Kidney epithelial cell (primary cell): Measurements from ENCODE around the gene ZNF609. TPM values are rescaled to one million over a fixed set of nuclear protein-coding genes. Genes with fewer than 3 reads are reported as not detected.

Experiments used
- DNase-seq: peaks from one replicate; pipeline ENCODE4 v3.0.0-alpha.2; 2010; ENCODE audit warnings: low read depth
- H3K27me3 ChIP-seq: 2 replicates; pipeline ENCODE4 v1.6.0; 2011; ENCODE audit warnings: low read length; ENCODE audit not compliant: control insufficient read depth, insufficient read depth
- H3K36me3 ChIP-seq: 2 replicates; pipeline ENCODE4 v1.5.1; 2011; ENCODE audit warnings: low read length; ENCODE audit not compliant: control insufficient read depth, insufficient read depth
- H3K4me3 ChIP-seq: 2 replicates; pipeline ENCODE4 v1.5.1; 2011; ENCODE audit warnings: low read depth, mild to moderate bottlenecking, control low read depth, low read length
- total RNA-seq: library from RNA; depleted of rRNA; stranded (reverse); fragments of >200 nt; gene quantifications from 2 replicates; pipeline ENCODE4 v1.2.3, GENCODE V29; 2015
- TF ChIP-seq, protein P1 (sequence below): IDR thresholded peaks from 2 replicates; pipeline ENCODE4 v1.5.1; 2011; ENCODE audit warnings: mild to moderate bottlenecking, moderate library complexity, low read length, control low read depth, inconsistent platforms; ENCODE audit not compliant: insufficient read depth, poor library complexity, severe bottlenecking

Gene ZNF609
- total RNA-seq, 1 donor from 2014 or later, result 18.4 TPM

- H3K4me3 ChIP-seq, result no peak overlapping the region
- no peaks in the 10 kb centered on the region for H3K27me3 ChIP-seq
- TF ChIP-seq, protein P1, sequence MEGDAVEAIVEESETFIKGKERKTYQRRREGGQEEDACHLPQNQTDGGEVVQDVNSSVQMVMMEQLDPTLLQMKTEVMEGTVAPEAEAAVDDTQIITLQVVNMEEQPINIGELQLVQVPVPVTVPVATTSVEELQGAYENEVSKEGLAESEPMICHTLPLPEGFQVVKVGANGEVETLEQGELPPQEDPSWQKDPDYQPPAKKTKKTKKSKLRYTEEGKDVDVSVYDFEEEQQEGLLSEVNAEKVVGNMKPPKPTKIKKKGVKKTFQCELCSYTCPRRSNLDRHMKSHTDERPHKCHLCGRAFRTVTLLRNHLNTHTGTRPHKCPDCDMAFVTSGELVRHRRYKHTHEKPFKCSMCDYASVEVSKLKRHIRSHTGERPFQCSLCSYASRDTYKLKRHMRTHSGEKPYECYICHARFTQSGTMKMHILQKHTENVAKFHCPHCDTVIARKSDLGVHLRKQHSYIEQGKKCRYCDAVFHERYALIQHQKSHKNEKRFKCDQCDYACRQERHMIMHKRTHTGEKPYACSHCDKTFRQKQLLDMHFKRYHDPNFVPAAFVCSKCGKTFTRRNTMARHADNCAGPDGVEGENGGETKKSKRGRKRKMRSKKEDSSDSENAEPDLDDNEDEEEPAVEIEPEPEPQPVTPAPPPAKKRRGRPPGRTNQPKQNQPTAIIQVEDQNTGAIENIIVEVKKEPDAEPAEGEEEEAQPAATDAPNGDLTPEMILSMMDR, result no peak
- peak; percentile 51 for DNase-seq
- H3K36me3 ChIP-seq, result no peaks in the 10 kb centered on the region
Measured at GRCh38 chr15:64443747-64444621, 16.4 kb upstream of the ZNF609 start.

DNA sequence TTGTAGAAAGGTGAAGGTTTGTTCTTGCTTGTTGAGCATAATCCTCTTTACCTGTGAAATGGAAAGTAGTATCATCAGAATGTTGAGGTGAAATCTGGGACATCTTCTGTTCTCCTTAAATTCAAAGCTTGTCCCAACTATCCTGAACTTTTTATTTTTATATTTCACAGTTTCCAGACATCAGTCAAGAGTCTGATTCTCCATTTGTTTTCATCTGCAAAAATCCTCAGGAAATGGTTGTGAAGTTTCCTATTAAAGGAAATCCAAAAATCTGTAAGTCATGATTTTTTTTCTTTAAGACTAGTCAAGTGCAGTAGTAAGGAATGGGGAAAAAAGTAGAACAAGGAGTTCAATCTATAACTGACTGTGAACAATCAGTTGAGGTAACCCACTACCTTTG lies 15.5 kb upstream of the ZNF609 start:
- Histone ChIP-seq H3K36me3 (no peaks in the 10 kb centered on the region), H3K27me3 (no peaks in the 10 kb centered on the region), H3K4me3 (no peak overlapping the region)
- TF ChIP-seq, protein P1, result no peak
- no peak for DNase-seq

GRCh38 chr15:64447536-64448315 lies 12.7 kb upstream of the ZNF609 start:
- no peaks in the 10 kb centered on the region for H3K27me3 ChIP-seq
- TF ChIP-seq, protein P1, result no peak
- no peak overlapping the region for H3K4me3 ChIP-seq
- DNase-seq, result no peak
- H3K36me3 ChIP-seq, result no peaks in the 10 kb centered on the region

DNA sequence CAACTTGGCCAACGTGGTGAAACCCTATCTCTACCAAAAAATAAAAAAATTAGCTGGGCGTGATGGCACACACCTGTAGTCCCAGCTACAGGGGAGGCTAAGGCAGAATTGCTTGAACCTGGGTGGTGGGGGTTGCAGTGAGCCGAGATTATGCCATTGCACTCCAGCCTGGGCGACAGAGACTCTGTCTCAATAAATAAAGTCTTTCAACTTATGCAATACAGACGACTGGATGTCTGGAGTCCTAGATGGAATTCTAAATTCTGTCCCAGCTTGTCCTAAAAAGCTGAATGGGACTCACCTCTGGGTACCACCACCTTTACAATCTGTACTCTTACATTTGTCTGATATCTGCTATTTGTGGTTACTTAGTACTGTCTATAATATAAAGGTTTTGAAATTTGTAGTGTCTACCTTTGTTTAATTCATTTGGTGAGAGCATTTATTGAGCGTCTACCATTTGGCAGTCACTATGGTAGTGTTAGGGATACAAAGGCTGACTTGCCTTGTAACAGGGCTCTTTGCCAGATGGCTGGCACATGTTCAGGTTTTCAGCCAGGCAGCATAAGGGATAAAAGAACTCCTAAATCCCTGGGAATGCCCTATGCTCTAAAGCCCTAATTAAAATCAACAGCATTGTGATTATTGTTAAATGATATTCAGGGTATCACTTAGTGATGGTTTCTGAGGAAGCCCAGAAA lies 7.2 kb upstream of the ZNF609 start:
- no peaks in the 10 kb centered on the region for H3K36me3 ChIP-seq
- H3K4me3 ChIP-seq, result no peak overlapping the region
- TF ChIP-seq, protein P1, result no peak
- DNase-seq, result no peak
- H3K27me3 ChIP-seq, result no peaks in the 10 kb centered on the region

DNA sequence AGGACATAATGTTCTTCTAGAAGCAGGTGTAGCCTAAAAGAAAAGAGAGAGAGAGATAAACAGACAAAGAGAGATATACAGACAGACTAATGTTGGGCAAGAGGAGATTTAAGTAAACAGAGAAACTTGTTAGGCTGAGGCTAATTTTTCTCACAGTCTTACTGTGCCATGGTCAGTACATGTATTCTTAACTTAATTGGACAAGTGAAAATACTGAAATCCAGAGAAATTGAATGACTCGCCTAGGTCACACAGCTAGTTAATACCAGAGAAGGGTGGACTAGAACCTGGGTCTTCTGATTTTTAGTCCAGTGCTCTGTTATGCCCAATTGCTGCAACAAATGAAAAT lies 6.7 kb upstream of the ZNF609 start:
- Histone ChIP-seq H3K27me3 (no peaks in the 10 kb centered on the region), H3K4me3 (no peak overlapping the region), H3K36me3 (no peaks in the 10 kb centered on the region)
- no peak for DNase-seq
- TF ChIP-seq, protein P1, result no peak
